Measurements from ENCODE around the gene VAV3. TPM values are rescaled to one million over a fixed set of nuclear protein-coding genes. Genes with fewer than 3 reads are reported as not detected.

Gene VAV3
- total and polyA plus RNA-seq, 10 donors, result 10.5 to 63.0 (median 38.8) TPM

- Histone ChIP-seq H3K9me3 (no peaks in the 10 kb centered on the region), H3K36me3 (no peaks in the 10 kb centered on the region), H3K27me3 (replicated peaks in 1 of 7) (no peaks in the 10 kb centered on the region), H3K4me3 (no peak overlapping the region), H3K4me1 (peaks cover 29 to 96% (median 75%) of the 10 kb centered on the region in 6 donors), H3K27ac (peak overlapping the region in 4 of 8 donors; percentile 42 to 82 (median 68))
- intact Hi-C loops (cut with DNase I; ENCODE audit: low total_unique reads), result no loop called here
- WGBS, 5 donors, result 51 to 72% (median 60%) methylated on average over 2 of the region's 2 CpGs
- TF ChIP-seq CTCF (IDR thresholded peaks at IDR 0.05 in 8 of 11, conservative IDR thresholded peaks at IDR 0.05 in 3 of 11), result no peak
- no peak for TF ChIP-seq POLR2AphosphoS5 (IDR thresholded peaks at IDR 0.05)
- TF ChIP-seq POLR2A (IDR thresholded peaks at IDR 0.05), result no peak
- DNase-seq, result no peak
Measured at GRCh38 chr1:107899655-107900054, 65.3 kb downstream of the VAV3 start.

- Histone ChIP-seq H3K4me3 (peak overlapping the region in 1 of 8 donors; percentile 34), H3K27me3 (replicated peaks in 1 of 7) (no peaks in the 10 kb centered on the region), H3K27ac (peak overlapping the region; percentile 35 to 82 (median 65)), H3K9me3 (peaks cover 0 to 7% (median 0%) of the 10 kb centered on the region in 8 donors), H3K4me1 (peaks cover 29 to 88% (median 69%) of the 10 kb centered on the region in 6 donors), H3K36me3 (no peaks in the 10 kb centered on the region)
- peak; percentile 76 for DNase-seq
- 16 to 28% (median 19%) methylated on average over 8 of the region's 8 CpGs for WGBS, 5 donors
- intact Hi-C loops (cut with DNase I; ENCODE audit: low total_unique reads), result no loop called here
- TF ChIP-seq POLR2A (IDR thresholded peaks at IDR 0.05) (no peak), POLR2AphosphoS5 (IDR thresholded peaks at IDR 0.05) (peak in 1 of 3 donors; percentile 79), CTCF (IDR thresholded peaks at IDR 0.05 in 8 of 11, conservative IDR thresholded peaks at IDR 0.05 in 3 of 11) (no peak)
Measured at GRCh38 chr1:107897438-107898345, 67.3 kb downstream of the VAV3 start.

GRCh38 chr1:107896936-107897335 lies 68.0 kb downstream of the VAV3 start:
- 44 to 78% (median 70%) methylated on average over 1 of the region's 1 CpG for WGBS, 5 donors
- intact Hi-C loops (cut with DNase I; ENCODE audit: low total_unique reads), result no loop called here
- Histone ChIP-seq H3K36me3 (no peaks in the 10 kb centered on the region), H3K4me3 (peak overlapping the region in 1 of 8 donors; percentile 34), H3K27ac (peak overlapping the region in 7 of 8 donors; percentile 35 to 82 (median 71)), H3K4me1 (peaks cover 29 to 87% (median 69%) of the 10 kb centered on the region in 6 donors), H3K27me3 (replicated peaks in 1 of 7) (no peaks in the 10 kb centered on the region), H3K9me3 (peaks cover 0 to 7% (median 0%) of the 10 kb centered on the region in 8 donors)
- DNase-seq, result no peak
- no peak for TF ChIP-seq POLR2AphosphoS5 (IDR thresholded peaks at IDR 0.05)

- 75 to 83% (median 78%) methylated on average over 3 of the region's 3 CpGs for WGBS, 5 donors
- Histone ChIP-seq H3K4me3 (no peak overlapping the region), H3K4me1 (peaks cover 29 to 85% (median 69%) of the 10 kb centered on the region in 6 donors), H3K9me3 (peaks cover 0 to 7% (median 0%) of the 10 kb centered on the region in 8 donors), H3K27me3 (replicated peaks in 1 of 7) (no peaks in the 10 kb centered on the region), H3K36me3 (no peaks in the 10 kb centered on the region), H3K27ac (peak overlapping the region in 6 of 8 donors; percentile 4 to 82 (median 73))
- TF ChIP-seq POLR2A (IDR thresholded peaks at IDR 0.05) (no peak), CTCF (IDR thresholded peaks at IDR 0.05 in 8 of 11, conservative IDR thresholded peaks at IDR 0.05 in 3 of 11) (no peak), POLR2AphosphoS5 (IDR thresholded peaks at IDR 0.05) (no peak)
- intact Hi-C loops (cut with DNase I; ENCODE audit: low total_unique reads), result no loop called here
- no peak for DNase-seq
Measured at GRCh38 chr1:107896401-107896800, 68.6 kb downstream of the VAV3 start.

Measured in spleen (tissue), 11 donors.